OCI-LY7 (cell line): Measurements from ENCODE around the gene MTCH1. TPM values are rescaled to one million over a fixed set of nuclear protein-coding genes. Genes with fewer than 3 reads are reported as not detected.

Source experiments
- BruUV-seq: library from RNA; stranded (reverse); fragments of 400-500 nt; replicated peaks from 2 replicates; lab custom pipeline; 2021; lab: Mats Ljungman, UMichigan
- CTCF ChIA-PET: fragments of 300-600 bp; sonication (Branson Sonifier 250); formaldehyde crosslinking; loops from one replicate; lab custom pipeline; 2022; ENCODE audit warnings: antibody characterized with exemption; ENCODE audit not compliant: unreplicated experiment; lab: Charles Lee
- POLR2A ChIA-PET: fragments of 300-600 bp; sonication (Branson Sonifier 250); formaldehyde crosslinking; loops from one replicate; lab custom pipeline; 2022; ENCODE audit warnings: antibody characterized with exemption; lab: Charles Lee
- DNase-seq: peaks from one replicate; pipeline ENCODE4 v3.0.0-alpha.2; 2015; ENCODE audit warnings: low spot score
- H2AFZ ChIP-seq: fragments of 200-600 bp; sonication (generic), shearing (Covaris generic); 2 replicates; pipeline ENCODE4 v1.6.1; 2014; ENCODE audit warnings: mild to moderate bottlenecking, antibody characterized with exemption, low read length, moderate library complexity
- H3K27ac ChIP-seq: fragments of 200-600 bp; sonication (generic); 2 replicates; pipeline ENCODE4 v1.5.1; 2014; ENCODE audit warnings: mixed run types, low read depth, mild to moderate bottlenecking, moderate library complexity, low read length, inconsistent platforms; ENCODE audit not compliant: poor library complexity, severe bottlenecking
- H3K36me3 ChIP-seq: fragments of 200-600 bp; sonication (generic); 2 replicates; pipeline ENCODE4 v1.6.1; 2014; ENCODE audit warnings: mild to moderate bottlenecking, antibody characterized with exemption, low read length, moderate library complexity, mixed read lengths; ENCODE audit not compliant: insufficient read depth
- H3K4me1 ChIP-seq: fragments of 200-600 bp; sonication (generic); 2 replicates; pipeline ENCODE4 v1.5.1; 2014; ENCODE audit warnings: mild to moderate bottlenecking, low read length; ENCODE audit not compliant: insufficient read depth, poor library complexity, severe bottlenecking
- H3K4me2 ChIP-seq: fragments of 200-600 bp; sonication (generic); 2 replicates; pipeline ENCODE4 v1.6.1; 2014; ENCODE audit warnings: mild to moderate bottlenecking, low read length
- H3K4me3 ChIP-seq: fragments of 200-600 bp; sonication (generic); 2 replicates; pipeline ENCODE4 v1.5.1; 2014; ENCODE audit warnings: mild to moderate bottlenecking, low read depth, low read length; ENCODE audit not compliant: poor library complexity, severe bottlenecking
- H3K79me2 ChIP-seq: fragments of 200-600 bp; sonication (generic); 2 replicates; pipeline ENCODE4 v1.6.1; 2016; ENCODE audit warnings: low read depth, mild to moderate bottlenecking, low read length, moderate library complexity, mixed read lengths; ENCODE audit not compliant: insufficient read depth
- H3K9me2 ChIP-seq: fragments of 200-600 bp; sonication (generic); 2 replicates; pipeline ENCODE4 v1.6.1; 2016; ENCODE audit warnings: mild to moderate bottlenecking, low read length, mixed read lengths; ENCODE audit not compliant: insufficient read depth
- H3K9me3 ChIP-seq: fragments of 200-600 bp; sonication (generic); 2 replicates; pipeline ENCODE4 v1.6.1; 2014; ENCODE audit warnings: mild to moderate bottlenecking, mixed run types, low read length, mixed read lengths
- H4K20me1 ChIP-seq: fragments of 200-600 bp; sonication (generic); 2 replicates; pipeline ENCODE4 v1.6.1; 2014; ENCODE audit warnings: mild to moderate bottlenecking, antibody characterized with exemption, low read length, moderate library complexity, mixed read lengths; ENCODE audit not compliant: insufficient read depth
- CTCF ChIP-seq: fragments of 200-600 bp; sonication (generic); conservative IDR thresholded peaks from 2 replicates; pipeline ENCODE4 v1.5.1; 2014; ENCODE audit warnings: mild to moderate bottlenecking, antibody characterized with exemption, low read length, moderate library complexity, mixed read lengths
- EZH2phosphoT487 ChIP-seq: fragments of 200-600 bp; sonication (generic); IDR thresholded peaks from 2 replicates; pipeline ENCODE4 v1.6.1; 2018; ENCODE audit warnings: low read depth, borderline replicate concordance, mild to moderate bottlenecking, mixed run types, antibody characterized with exemption, low read length, moderate library complexity, mixed read lengths
- intact Hi-C: fragments of 100-400 bp; cut with micrococcal nuclease; formaldehyde crosslinking; loops from one replicate; pipeline ENCODE4 v1.10.0; 2022; ENCODE audit not compliant: unreplicated experiment
- total RNA-seq, 2 experiments: library from RNA; depleted of rRNA in 1 of 2; stranded (reverse); fragments of >200 nt in 1 of 2; shearing (Covaris generic) in 1 of 2; gene quantifications; 2 replicates each; pipeline ENCODE4 v1.2.3, GENCODE V29; 2014 to 2022

MTCH1 gene
- total RNA-seq, 2 experiments from 2014 or later = 72.5 to 93.7 TPM

DNA sequence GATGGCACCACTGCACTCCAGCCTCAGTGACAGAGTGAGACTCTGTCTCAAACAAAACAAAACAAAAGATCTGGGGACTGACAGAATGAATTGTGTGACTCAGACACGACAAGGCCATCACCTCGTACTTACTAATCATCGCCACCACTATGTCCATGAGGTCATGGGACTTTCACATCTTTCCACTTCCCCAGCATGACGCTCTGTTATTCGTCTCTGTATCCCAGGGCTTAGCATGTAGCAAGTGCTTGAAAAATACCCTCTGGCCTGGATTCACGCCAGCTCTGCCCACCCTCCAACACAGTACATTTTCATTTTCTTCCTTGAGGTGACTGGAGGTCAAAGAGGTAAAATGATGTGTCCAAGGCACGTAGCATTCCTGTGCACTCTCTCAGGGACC lies 47.3 kb upstream of the MTCH1 start:
- Histone ChIP-seq H2AFZ (no peak overlapping the region), H3K4me2 (no peak overlapping the region), H4K20me1 (no peaks in the 10 kb centered on the region), H3K79me2 (no peaks in the 10 kb centered on the region), H3K9me3 (peaks cover 8% of the 10 kb centered on the region), H3K27ac (no peak overlapping the region), H3K4me1 (no peaks in the 10 kb centered on the region), H3K9me2 (no peaks in the 10 kb centered on the region), H3K36me3 (peaks cover 6% of the 10 kb centered on the region; the same call in 1 of the 2 replicates), H3K4me3 (no peak overlapping the region)
- intact Hi-C loops = no loop called here
- ChIA-PET POLR2A (no interaction called here), CTCF (no interaction called here)
- no TSS peak for BruUV-seq
- DNase-seq = no peak
- TF ChIP-seq EZH2phosphoT487 (no peak), CTCF (no peak)

DNA sequence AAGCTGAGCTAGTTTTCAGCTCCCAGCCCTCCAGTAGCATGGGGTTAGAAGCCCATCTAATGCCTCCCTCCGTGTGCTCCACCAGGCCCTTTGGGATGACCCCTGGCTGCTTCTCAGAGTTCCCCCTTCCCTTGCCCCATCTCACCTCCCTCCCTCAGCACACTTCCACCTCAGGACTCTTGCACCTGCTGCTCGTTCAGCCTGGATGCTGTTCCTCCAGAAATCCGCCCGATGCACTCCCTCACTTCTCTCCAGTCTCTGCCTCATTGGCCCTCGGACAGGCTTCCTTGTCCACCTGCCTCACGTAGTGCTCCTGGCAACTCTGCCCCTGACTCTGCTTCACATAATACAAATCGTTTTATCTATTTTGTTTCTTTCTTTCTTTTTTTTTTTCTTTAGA lies 46.2 kb upstream of the MTCH1 start:
- Histone ChIP-seq H3K27ac (no peak overlapping the region), H3K4me3 (no peak overlapping the region), H3K79me2 (no peaks in the 10 kb centered on the region), H3K4me1 (no peaks in the 10 kb centered on the region), H3K4me2 (no peak overlapping the region), H3K36me3 (peaks cover 6% of the 10 kb centered on the region; the same call in 1 of the 2 replicates), H2AFZ (no peak overlapping the region), H4K20me1 (no peaks in the 10 kb centered on the region), H3K9me2 (no peaks in the 10 kb centered on the region), H3K9me3 (peaks cover 8% of the 10 kb centered on the region)
- intact Hi-C loops = no loop called here
- no peak for TF ChIP-seq EZH2phosphoT487
- TF ChIP-seq CTCF = no peak
- BruUV-seq = no TSS peak
- no peak for DNase-seq
- ChIA-PET CTCF (no interaction called here), POLR2A (interaction anchor here (0.6 to 0.7 kb wide), 2 partner anchors 12 to 14 kb away, joined by 3 to 4 read pairs; no protein-coding TSS in a partner anchor)

DNA sequence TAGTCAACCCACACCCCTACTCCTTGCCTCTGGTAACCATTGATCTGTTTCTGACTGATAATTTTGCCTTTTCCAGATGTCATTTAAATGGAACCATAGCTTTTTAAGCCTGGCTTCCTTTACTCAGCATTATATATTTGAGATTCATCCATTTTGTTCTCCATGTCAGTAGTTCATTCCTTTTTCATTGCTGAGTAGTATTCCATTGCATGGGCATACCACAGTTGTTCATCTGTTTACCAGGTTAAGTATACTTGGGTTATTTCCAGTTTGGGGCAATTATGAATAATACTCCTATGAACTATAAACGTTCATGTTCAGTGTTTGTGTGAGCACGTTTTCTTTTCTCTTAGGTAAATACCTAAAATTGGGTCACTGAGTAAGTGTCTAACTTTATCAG lies 44.6 kb upstream of the MTCH1 start:
- H3K4me1 ChIP-seq = no peaks in the 10 kb centered on the region
- BruUV-seq = no TSS peak
- no peaks in the 10 kb centered on the region for H3K9me2 ChIP-seq
- TF ChIP-seq EZH2phosphoT487 (no peak), CTCF (no peak)
- H3K27ac ChIP-seq = no peak overlapping the region
- no peaks in the 10 kb centered on the region for H4K20me1 ChIP-seq
- DNase-seq = no peak
- no peak overlapping the region for H3K4me3 ChIP-seq
- intact Hi-C loops = no loop called here
- H3K79me2 ChIP-seq = no peaks in the 10 kb centered on the region
- peaks cover 8% of the 10 kb centered on the region for H3K9me3 ChIP-seq
- ChIA-PET CTCF (no interaction called here), POLR2A (interaction anchor here (0.6 to 1.1 kb wide), 2 partner anchors 23 to 156 kb away, joined by 3 to 4 read pairs; no protein-coding TSS in a partner anchor)
- peaks cover 6% of the 10 kb centered on the region; the same call in 1 of the 2 replicates for H3K36me3 ChIP-seq
- no peak overlapping the region for H3K4me2 ChIP-seq
- H2AFZ ChIP-seq = no peak overlapping the region
